ENCODE measurements around the gene CT45A6. TPM values are rescaled to one million over a fixed set of nuclear protein-coding genes. Genes with fewer than 3 reads are reported as not detected.
"Not testable (repeated sequence)": the region's sequence is repeated elsewhere in the genome, so short reads cannot be mapped to it uniquely, and the experiment has no call there.

Gene CT45A6, protein sequence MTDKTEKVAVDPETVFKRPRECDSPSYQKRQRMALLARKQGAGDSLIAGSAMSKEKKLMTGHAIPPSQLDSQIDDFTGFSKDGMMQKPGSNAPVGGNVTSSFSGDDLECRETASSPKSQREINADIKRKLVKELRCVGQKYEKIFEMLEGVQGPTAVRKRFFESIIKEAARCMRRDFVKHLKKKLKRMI
- total RNA-seq: not detected

DNA sequence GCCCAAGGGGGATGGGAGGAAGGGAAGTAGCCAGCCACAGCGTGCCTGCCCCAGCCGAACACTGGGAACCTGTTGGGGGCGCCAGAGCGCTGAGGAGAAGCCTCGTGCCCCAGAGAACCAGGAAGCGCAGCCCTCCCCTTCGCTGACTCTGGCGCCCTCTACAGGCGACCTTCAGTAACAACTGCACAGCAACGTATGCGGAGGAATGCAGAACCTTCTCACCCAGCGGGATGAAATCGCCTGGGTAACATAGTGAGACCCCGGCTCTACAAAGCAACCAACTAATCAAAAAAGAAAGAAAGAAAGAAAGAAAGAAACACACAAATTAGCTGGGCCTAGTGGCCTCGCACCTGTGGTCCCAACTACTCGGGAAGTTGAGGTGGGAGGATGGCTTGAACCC is at the start of gene CT45A6:
CT45A6 (minus strand) TSS at position 101 of the 400 bp plus-strand sequence. CDS start 3,794 bp downstream, outside the sequence.
- H3K9me3 ChIP-seq; intact Hi-C loops (cut with DNase I); H3K27ac ChIP-seq; H3K4me1 ChIP-seq; H3K27me3 ChIP-seq; H3K4me3 ChIP-seq (replicated peaks in 1 of 3); H3K36me3 ChIP-seq; DNase-seq: not testable (repeated sequence)
- no CpG with 5 or more reads among the region's 16 CpGs for WGBS, 2 donors

DNA sequence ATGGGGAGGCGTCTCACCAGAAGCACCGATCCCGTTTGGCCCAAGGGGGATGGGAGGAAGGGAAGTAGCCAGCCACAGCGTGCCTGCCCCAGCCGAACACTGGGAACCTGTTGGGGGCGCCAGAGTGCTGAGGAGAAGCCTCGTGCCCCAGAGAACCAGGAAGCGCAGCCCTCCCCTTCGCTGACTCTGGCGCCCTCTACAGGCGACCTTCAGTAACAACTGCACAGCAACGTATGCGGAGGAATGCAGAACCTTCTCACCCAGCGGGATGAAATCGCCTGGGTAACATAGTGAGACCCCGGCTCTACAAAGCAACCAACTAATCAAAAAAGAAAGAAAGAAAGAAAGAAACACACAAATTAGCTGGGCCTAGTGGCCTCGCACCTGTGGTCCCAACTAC is 34.6 kb upstream of the CT45A6 start, which contains the start of gene CT45A7:
CT45A7 (minus strand) TSS at position 101 of the 400 bp plus-strand sequence. CDS start 3,747 bp downstream, outside the sequence.
- H3K4me3 ChIP-seq (replicated peaks in 1 of 3); intact Hi-C loops (cut with DNase I); DNase-seq; H3K36me3 ChIP-seq; H3K4me1 ChIP-seq; H3K9me3 ChIP-seq; H3K27ac ChIP-seq; H3K27me3 ChIP-seq: not testable (repeated sequence)
- no CpG with 5 or more reads among the region's 17 CpGs for WGBS, 2 donors

DNA sequence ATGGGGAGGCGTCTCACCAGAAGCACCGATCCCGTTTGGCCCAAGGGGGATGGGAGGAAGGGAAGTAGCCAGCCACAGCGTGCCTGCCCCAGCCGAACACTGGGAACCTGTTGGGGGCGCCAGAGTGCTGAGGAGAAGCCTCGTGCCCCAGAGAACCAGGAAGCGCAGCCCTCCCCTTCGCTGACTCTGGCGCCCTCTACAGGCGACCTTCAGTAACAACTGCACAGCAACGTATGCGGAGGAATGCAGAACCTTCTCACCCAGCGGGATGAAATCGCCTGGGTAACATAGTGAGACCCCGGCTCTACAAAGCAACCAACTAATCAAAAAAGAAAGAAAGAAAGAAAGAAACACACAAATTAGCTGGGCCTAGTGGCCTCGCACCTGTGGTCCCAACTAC is 17.3 kb upstream of the CT45A6 start, which contains the start of gene CT45A2:
CT45A2 (minus strand) TSS at position 101 of the 400 bp plus-strand sequence. CDS start 3,747 bp downstream, outside the sequence.
- H3K4me1 ChIP-seq; H3K27ac ChIP-seq; H3K9me3 ChIP-seq; H3K36me3 ChIP-seq; H3K4me3 ChIP-seq (replicated peaks in 1 of 3); H3K27me3 ChIP-seq; DNase-seq; intact Hi-C loops (cut with DNase I): not testable (repeated sequence)
- WGBS, 2 donors: no CpG with 5 or more reads among the region's 17 CpGs

GRCh38 chrX:135785403-135785802 is 17.2 kb downstream of the CT45A6 start, which contains the start of gene CT45A5:
CT45A5 (minus strand) TSS chrX:135785503; CDS start chrX:135781729, 3,774 bp downstream.
- H3K27me3 ChIP-seq; H3K9me3 ChIP-seq; intact Hi-C loops (cut with DNase I); H3K36me3 ChIP-seq; H3K4me3 ChIP-seq (replicated peaks in 1 of 3); DNase-seq; H3K27ac ChIP-seq; H3K4me1 ChIP-seq: not testable (repeated sequence)
- no CpG with 5 or more reads among the region's 16 CpGs for WGBS, 2 donors

- WGBS, 2 donors: no CpG with 5 or more reads among the region's 17 CpGs
- H3K27ac ChIP-seq; H3K36me3 ChIP-seq; intact Hi-C loops (cut with DNase I); H3K9me3 ChIP-seq; H3K27me3 ChIP-seq; H3K4me1 ChIP-seq; H3K4me3 ChIP-seq (replicated peaks in 1 of 3); DNase-seq: not testable (repeated sequence)
Observed at GRCh38 chrX:135768091-135768490, 34.5 kb downstream of the CT45A6 start, which contains the start of gene CT45A3. CT45A3 (minus strand) TSS chrX:135768191; CDS start chrX:135764444, 3,747 bp downstream.

DNA sequence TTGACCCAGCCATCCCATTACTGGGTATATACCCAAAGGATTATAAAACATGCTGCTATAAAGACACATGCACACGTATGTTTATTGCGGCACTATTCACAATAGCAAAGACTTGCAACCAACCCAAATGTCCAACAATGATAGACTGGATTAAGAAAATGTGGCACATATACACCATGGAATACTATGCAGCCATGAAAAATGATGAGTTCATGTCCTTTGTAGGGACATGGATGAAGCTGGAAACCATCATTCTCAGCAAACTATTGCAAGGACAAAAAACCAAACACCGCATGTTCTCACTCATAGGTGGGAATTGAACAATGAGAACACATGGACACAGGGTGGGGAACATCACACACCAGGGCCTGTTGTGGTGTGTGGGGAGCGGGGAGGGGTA is 57.8 kb downstream of the CT45A6 start:
- H3K4me3 ChIP-seq (replicated peaks in 1 of 3); H3K27me3 ChIP-seq; H3K9me3 ChIP-seq; DNase-seq; H3K4me1 ChIP-seq; H3K36me3 ChIP-seq; H3K27ac ChIP-seq; intact Hi-C loops (cut with DNase I): not testable (repeated sequence)
- WGBS, 2 donors: 92% methylated on average over 3 to 4 of the region's 4 CpGs

Other genes starting within 250 kb of the CT45A6 start
- not detected for gene CT45A1, start 89.1 kb downstream of the CT45A6 start, total RNA-seq
- gene CT45A3, start 34.6 kb downstream of the CT45A6 start, total RNA-seq: not detected
- not detected for gene CT45A5, start 17.3 kb downstream of the CT45A6 start, total RNA-seq
- not detected for gene CT45A2, start 17.2 kb upstream of the CT45A6 start, total RNA-seq
- gene CT45A7, start 34.5 kb upstream of the CT45A6 start, total RNA-seq: not detected
- gene CT45A8, start 51.8 kb upstream of the CT45A6 start, total RNA-seq: not detected
- not detected for gene CT45A9, start 69.0 kb upstream of the CT45A6 start, total RNA-seq
- not detected for gene CT45A10, start 90.7 kb upstream of the CT45A6 start, total RNA-seq
- not detected for gene SAGE1, start 90.9 kb upstream of the CT45A6 start, total RNA-seq
- gene MMGT1, start 171.2 kb upstream of the CT45A6 start, total RNA-seq: 10 to 100 TPM; 31.2 to 43.7 (median 37.4) TPM
- gene SLC9A6, start 182.6 kb upstream of the CT45A6 start, total RNA-seq: 10 to 100 TPM; 15.2 to 21.7 (median 18.5) TPM

Measured in thyroid gland (tissue), 4 donors.